GM21529 (cell line): ENCODE results near the gene RFT1.

Experiments
- ATAC-seq: cut with Tn5 transposase; IDR thresholded peaks from one replicate; pipeline ENCODE4 v1.9.1; 2021; ENCODE audit not compliant: unreplicated experiment

Gene RFT1, protein sequence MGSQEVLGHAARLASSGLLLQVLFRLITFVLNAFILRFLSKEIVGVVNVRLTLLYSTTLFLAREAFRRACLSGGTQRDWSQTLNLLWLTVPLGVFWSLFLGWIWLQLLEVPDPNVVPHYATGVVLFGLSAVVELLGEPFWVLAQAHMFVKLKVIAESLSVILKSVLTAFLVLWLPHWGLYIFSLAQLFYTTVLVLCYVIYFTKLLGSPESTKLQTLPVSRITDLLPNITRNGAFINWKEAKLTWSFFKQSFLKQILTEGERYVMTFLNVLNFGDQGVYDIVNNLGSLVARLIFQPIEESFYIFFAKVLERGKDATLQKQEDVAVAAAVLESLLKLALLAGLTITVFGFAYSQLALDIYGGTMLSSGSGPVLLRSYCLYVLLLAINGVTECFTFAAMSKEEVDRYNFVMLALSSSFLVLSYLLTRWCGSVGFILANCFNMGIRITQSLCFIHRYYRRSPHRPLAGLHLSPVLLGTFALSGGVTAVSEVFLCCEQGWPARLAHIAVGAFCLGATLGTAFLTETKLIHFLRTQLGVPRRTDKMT

DNA sequence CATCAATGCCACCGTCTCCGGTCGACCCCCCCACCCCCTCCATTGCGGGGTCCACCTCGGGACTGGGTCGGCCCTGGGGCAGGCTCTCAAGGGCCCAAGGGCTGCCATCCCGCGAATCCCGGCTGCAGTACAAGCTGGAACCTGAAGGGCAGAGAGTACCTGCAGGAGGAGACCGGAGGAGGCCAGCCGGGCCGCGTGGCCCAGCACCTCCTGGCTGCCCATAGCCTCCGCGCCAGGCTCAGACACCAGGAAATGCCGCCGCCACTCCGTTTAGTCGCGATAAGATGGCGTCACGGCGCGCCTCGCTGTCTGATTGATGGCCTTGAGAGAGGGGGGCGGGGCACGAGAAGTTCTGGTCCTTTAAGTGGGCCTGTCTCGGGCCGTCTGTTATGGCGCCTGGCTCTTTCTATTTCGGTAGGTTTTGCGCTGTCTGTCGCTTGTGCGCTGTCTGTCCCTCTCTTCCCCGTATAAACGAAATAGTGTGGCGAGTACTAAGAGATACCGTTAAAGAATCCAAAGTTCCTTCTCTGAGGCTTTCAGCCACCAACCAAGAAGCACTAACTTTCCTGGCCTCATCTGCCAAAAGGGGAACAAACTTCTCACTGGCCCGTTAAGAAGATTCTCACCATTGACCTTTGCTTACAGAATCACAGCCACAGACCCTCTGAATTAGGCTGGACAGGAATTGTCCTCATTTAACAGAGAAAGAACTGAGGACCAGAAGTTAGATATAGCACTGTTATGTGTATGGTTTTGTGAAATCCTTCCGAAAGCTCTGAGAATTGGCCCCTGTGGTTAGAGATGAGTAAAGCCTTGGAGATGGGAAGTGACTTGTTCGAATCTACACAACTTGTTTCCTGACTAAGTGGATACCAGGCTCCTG is at the start of gene RFT1:
Gene RFT1, minus strand, starts transcription at position 257 of the 883 bp plus-strand sequence. Its CDS starts 35 bp downstream, at position 222.
- ATAC-seq, result peak; percentile 86

DNA sequence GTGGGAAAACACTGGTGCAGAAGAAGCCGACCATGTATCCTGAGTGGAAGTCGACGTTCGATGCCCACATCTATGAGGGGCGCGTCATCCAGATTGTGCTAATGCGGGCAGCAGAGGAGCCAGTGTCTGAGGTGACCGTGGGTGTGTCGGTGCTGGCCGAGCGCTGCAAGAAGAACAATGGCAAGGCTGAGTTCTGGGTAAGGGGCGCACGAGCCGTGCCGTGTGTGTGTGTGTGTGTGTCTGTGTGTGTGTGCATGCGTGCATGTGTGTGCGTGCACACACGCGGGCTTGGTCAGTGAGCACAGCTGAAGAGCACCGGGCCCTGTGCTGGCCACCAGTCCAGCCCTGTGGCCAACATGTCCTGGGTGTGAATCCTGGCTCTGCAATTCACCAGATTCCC is 49.3 kb upstream of the RFT1 start:
- ATAC-seq, result no peak

DNA sequence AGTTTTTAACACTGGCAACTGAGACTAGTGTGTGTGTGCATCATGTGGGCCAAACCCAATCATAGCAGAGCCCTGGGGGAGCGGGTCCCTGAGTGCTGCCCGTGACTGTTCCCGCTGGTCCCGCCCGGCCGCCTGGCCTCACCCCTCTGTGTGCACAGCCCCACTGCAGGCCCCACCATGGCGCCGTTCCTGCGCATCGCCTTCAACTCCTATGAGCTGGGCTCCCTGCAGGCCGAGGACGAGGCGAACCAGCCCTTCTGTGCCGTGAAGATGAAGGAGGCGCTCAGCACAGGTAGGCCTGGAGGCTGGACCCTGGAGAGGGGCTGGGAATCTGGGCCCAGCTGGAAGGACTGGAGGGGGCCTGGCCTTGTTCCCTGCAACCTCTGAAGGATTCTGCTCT is 48.0 kb upstream of the RFT1 start:
- no peak for ATAC-seq

DNA sequence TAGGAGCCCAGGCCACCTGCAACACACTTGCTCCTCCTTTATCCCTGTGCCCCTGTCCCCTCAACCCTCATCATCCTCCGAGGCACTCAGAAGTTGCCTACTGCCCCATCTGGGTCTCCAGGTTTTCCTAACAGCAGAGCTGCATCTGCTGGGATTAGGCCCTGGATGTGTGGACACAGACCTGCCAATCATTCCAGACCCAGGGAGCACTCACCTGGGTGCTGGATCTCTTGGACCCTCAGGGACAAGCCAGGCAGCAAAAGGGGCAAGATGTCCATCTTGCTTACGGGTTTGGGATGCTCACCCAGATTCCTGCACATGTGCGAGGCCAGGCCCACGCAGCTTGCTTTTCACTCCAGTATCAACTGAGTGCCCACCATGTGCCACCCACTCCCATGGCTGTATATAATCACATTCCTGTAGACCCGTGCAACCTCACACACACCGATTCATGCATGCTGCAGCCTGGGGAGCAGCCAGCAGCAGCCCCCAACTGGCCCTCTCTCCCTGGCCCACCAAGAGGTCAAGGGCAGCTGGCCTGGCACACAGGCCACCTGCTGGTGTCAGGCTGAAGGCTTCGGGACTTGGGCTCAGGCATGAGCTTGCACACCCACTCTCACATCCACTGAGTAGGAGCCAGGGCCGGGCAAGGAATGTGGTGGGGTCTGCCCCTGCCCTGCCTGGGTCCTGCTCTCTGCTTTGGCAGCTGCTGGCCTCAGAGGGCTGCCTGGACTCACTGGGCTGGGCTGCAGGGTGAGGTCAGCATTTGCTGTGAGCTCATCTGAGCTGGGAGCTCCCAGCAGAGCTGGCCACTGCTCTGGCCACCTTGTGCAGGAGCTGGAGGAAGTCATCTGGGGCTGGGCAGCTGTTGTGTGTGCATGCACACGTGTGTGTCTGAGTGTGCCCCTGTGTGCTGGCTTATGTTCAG is 45.6 kb upstream of the RFT1 start:
- ATAC-seq, result no peak

DNA sequence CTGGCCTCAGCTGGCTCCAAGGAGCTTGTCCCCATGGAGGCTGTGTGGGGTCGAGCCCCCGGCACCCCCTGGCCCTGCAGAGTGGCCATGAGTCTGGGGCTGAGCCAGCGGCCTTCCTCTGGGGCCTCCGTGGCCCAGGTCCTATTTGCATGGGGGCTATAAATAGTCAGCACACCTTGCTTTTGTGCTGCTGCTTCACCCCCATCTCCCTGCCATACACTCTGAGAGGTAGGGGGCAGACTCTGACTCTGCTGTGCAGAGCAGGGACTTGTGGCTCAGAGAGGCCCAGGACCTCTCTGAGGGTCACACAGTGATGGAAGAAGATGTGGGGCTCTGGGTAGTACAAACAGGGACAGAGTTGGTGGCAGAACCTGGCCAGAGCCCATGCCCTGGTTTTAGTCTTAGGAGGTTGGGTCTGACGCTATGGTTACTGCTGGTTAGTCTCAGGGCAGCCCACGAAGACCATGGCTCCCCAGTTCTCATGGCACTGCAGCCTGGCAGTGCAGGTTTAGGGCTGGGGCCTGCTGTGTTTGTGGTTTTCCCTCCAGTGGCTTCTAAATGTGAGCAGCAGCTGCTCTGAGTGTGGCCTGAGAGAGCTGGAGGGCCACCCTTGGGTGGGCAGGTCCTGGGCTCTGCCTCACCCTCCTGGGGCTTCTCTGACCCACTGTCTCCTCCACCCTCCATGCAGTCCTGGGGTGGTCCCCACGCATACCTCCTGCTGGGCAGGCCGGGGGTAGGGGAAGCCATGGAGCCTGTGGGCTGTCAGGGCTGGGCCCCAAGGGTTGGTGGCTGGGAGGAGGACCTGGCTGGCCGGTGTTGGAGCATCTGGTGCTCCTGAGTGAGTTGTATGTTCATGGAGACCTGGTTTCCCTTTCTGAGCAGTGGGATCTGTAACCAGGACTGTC is 44.4 kb upstream of the RFT1 start:
- peak; percentile 55 for ATAC-seq

DNA sequence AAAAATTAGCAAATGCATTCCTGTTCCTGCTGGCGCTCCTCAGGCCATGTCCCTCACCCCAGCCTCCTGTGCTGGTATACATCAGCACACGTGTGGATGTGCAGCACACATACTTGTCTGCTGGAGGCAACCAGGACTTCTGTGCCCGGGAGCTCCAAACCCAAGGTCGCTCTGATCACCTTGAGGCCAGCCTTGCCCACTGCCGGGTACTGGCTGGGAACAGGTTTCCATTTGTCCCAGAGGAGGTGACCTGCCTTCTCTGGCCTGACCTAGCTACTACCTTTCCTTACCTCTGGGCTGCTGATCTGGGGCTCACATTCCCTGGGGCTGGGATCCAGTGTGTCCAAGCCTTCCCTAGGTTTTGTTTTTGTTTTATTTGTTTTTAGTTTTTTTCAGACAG is 42.9 kb upstream of the RFT1 start:
- ATAC-seq, result no peak

DNA sequence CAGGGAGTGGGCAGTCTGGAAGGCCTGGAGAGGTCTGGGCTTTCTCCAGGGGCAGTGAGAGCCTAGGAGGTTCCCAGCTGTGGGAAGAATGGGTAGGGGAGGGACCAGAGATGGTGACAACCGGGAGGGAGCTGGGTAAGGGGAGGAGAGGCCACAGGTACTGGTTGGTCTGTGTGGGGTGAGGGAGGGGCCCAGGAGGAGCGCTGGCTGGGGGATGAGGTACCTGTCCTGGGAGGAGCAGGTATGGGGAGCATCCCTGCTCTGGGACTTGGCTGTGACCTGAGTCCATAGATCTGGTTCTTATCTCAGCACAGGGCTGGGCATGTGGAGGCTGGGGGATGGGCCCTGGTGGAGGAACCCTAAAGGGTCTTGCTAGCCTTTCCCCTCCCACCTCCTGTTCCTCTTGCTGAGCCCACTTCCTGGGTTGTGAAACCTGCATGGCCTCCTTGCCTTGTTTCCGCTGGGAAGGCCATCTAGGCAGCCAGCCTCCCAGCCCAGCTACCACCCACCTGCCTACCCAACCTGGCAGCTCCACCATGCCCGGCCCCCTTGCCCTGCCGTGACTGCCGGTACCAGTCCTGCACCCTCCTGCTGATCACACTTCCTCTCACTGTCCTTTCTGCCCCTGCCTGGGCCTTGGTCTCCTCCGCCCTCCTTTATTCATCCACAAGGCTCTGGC is 41.7 kb upstream of the RFT1 start:
- ATAC-seq, result no peak

DNA sequence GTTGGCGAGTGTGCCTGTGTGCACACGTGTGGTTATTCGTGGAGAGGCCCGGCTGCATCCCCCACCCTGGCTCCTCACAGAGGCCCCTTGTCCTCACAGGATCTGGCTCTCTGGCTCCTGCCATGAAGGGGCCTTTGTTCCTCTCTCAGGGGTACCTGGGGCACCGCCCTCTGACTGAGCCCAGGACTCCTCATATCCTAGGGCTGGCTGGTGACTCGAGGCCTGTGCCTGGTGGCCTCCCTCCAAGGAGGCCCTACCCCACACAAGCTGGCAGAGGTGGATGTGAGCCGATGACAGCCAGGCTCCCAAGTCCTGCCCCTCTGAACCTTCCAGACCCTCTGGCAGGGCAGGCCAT is 40.8 kb upstream of the RFT1 start:
- no peak for ATAC-seq

DNA sequence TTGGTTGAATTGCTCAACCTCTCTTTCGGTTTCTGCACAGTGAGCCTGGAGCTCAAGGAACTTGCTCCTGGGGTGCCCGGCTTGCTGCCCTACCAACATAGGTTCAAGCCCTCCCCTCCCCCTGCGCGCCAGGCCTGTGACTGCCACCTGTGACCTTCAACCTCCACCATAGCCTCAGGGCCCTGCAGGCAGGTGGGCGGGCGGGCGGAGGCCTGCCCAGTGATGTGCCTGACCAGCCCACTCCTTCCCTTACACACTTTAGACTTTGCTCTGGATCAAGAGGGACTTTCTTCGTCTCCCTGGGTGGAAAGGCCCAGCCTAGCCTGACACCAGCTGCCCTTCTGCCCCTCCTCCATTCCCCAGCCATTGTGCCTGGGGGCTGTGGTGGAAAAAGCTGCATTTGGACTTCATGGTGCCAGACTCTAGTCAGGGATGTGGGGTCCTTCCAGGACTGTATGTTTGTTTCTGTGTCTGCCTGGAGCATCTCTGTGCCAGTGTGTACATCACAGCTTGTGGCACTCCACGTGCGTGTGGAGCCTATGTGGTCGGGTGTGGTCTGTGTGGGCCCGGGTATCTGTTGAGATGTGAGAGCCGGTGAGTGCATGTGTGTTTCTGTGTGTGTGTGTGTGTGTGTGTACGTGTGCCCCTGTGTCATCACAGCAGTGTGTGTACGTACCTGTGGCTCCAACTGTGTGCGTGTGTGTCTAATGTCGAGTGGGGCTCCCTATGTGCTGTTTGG is 40.3 kb upstream of the RFT1 start:
- ATAC-seq, result peak; percentile 37

DNA sequence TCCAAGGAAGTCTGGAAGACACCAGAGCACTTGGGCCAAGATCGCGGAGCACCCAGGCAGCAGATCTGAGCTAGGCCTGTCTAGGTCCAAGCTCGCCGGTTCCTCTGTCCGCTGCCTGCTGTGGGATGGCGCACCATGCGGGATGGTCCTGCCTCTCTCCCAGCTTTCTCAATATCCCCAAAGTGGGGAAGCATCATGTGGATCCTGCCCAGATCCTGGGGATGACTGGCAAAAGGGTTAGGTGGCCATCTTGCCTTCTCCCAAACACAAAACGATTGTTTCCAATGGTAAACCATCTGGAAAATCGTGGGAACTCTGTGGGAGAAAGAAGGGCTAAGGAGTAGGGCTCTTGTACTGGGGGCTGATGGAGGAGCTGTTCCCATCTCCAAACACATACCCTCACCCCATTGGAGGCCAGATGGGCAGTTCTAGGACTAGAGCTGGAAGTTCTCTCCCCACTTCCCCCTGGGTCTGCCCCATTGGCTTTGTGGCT is 39.6 kb upstream of the RFT1 start:
- no peak for ATAC-seq

DNA sequence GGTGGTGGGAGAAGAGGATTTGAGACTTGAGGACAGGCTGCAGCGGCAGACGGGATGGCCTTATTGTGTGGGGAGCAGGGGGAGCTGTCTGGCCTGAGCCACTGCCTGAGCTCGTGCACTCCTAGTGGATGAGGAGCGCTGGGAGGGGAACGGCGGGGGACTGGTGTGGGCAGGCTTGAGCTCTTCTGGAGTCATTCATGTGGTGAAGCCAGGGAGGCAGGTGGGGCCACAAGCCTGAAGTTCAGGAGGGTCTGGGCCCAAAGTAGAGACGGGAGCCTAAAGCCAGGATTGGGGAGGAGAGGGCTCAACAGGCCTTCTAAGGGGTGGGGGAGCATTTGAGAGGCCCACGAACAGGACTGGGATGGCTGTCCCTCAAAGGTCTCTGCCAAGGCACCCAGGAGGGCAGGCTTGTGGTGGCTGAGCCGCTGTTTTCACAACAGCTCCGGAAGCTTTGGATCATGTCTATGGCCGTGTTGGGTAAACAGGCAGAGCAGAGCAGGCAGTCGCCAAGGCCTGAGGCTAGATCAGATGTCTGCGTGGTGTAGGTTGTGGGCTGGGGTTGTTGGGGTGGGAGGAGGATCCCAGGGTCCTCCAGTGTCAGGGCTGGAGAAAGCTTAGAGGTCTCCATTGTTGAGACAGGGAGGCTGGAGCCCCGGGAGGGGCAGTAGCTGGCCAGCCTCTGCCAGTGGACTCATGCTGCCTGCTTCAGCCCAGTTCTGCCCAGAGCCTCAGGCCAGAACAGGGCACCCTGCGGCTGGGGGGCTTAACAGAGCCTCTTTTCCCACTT is 39.0 kb upstream of the RFT1 start:
- no peak for ATAC-seq

DNA sequence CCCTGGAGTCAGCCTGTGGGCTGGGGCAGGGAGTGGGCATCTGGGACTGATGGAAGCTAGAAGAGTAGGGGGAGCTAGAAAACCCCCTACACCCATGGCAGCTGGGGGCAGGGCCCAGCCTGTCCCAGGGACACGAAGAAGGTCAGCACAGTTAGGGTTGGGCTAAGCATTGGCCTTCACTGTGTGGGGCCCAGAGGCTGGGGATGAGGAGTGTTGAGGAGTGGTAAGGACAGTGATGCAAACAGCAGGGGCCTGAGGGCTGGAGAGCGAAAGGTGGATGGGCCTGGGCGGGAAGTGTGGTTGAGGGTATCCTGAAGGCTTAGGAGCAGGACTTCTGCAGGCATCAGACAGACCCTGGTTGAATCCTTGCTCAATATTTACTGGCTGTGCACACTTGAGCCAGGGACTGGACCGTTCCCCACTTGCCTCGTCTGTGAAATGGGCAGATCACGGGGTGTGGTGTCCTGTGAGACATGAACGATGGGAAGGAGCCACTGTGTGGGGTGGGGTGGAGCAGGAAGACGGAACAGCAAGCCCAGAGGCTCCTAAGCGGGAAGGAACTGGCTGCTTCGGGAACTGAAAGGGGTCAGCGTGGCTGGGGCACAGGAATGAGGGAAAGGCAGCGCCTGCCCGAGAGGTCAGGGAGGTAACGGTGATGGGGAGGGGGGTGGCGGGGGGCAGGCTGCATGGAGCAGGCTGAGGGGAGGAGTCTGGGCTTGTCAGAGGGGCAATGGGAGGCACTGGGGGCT is 38.1 kb upstream of the RFT1 start:
- no peak for ATAC-seq

DNA sequence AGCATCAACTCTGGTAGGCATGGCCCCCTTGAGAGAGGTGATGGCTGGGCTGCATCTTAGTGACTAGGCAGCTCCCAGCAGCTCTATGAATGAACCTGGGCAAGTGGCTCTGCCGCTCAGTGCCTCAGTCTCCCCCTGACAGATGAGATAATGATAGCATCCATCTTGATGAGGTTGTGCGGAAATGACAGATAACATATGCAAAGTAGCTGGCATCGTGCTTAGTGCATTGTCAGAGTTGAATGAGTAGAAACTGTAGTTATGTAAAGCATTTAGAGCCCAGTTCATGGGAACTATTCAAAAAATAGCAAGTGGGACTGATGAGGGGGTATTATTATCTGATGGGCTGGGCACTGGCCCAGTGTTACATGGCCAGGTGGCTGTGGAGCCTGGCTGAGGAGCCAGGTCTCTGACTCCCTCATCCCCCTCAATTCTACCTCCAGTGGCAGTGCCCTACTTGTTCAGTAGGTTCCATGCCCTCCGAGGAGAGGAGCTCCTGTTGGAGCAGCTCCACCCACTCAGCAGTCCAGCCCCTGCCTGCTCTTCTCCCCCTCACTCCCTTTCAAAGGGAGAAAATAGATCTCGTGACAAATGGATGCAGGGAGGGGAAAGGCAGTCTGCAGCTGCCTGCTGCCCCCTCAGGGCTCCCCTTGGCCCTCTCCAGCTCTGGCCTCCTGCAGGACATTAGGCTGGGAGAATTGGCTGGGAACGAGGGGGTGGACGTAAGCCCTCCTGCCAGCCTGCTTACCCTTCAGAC is 37.4 kb upstream of the RFT1 start:
- ATAC-seq, result no peak

DNA sequence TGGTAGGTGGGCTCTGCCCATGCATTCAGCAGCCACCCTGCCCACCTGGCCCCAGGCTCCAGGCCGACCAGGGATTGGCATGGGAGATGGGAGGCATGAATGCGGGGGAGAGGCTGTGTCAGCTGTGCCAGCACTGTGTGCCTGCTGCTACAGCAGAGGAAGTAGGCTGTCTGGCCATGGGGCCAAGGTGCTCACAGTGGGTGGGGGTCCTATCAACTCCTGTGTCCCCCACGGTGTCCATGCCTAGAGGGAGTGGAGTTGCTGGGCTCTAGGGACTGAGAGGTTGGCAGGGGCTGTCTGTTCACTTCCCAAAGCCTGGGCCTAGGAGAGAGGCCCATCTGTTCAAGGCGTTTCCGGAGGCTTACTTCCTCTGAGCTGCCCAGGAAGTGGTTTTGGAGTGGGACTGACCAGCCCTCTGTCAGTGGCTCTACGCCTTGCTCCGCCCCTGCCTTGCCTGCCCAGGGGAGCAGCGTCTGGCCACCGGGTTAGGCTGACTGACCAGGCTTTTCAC is 36.6 kb upstream of the RFT1 start:
- ATAC-seq, result peak; percentile 27

DNA sequence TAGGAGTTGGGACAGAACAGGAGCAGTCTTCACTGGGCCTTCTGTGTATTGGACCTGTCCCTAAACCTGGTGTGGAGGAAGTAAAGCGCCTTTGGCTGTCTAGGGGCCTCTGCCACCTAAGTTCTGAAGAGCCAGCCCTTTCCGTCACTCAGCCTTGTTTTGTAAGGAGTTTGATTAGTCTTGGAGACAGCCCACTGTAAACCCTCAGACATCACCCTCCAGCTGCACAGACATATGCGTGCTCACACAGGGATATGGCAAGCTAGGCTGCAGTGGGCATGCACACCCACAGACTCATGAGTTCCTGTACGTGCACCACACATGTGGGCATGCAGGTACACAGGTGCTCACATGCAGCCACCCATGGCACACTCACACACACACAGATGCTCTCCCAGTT is 36.0 kb upstream of the RFT1 start:
- no peak for ATAC-seq

DNA sequence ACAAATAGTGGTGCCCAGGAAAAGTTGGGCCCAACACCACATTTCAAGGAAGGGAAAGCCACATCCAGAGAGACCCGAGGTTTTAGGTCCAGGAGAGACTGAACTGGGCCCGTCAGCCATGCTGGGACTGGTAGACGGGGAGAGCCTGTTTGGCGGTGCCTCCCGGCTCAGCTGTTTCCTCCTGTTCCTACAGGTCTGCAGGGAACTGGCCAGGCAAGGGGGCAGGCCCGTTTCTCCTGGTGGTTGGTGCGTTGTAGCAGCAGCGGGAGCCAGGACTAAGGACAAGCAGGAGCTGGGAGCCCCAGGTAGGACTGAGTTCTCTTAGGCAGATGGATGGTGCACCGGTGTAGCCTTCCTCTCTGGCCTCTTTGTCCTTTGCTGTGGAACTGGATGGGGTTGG is 34.7 kb upstream of the RFT1 start:
- no peak for ATAC-seq
